HG03025 (cell line): ENCODE data around the gene SPIRE1.
"Not testable (repeated sequence)": the region's sequence is repeated elsewhere in the genome, so short reads cannot be mapped to it uniquely, and the experiment has no call there.

ENCODE experiments used
- ATAC-seq: cut with Tn5 transposase; IDR thresholded peaks from one replicate; pipeline ENCODE4 v1.9.1; 2021; ENCODE audit warnings: mild to moderate bottlenecking, moderate library complexity; ENCODE audit not compliant: unreplicated experiment, low FRiP score

The SPIRE1 gene

DNA sequence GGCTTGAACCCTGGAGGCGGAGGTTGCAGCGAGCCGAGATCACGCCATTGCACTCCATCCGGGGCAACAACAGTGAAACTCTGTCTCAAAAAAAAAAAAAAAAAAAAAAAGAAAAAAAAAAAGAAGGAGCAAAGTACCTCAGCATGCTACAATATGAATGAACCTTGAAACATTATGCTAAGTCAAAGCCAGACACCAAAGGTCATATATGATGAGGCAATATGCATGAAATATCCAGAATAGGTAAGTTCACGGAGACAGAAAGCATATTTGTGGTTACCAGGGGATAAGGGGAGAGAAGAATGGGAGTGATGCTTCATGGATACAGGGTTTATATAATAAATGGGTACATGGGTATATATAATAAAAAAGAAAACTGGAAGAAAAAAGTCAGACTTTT lies 156.9 kb downstream of the SPIRE1 start:
- no peak for ATAC-seq

DNA sequence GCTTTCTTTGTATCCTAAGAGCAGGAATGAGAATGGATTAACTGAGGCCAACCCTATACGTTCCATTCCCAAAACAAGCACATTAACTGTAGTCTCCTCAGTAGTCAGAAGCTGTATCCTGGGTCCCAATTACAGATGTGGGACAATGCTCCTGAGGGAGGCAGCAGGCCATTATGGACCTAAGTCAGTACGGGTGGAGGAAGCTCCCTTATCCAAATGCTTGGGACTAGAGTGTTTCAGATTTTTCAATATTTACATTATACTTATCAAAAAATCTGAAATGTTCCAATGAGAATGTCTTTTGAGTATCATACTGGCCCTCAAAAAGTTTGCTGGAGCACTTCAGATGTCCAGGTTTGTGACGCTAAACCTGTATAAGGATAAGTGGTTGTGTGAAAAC lies 160.1 kb downstream of the SPIRE1 start:
- ATAC-seq: no peak

DNA sequence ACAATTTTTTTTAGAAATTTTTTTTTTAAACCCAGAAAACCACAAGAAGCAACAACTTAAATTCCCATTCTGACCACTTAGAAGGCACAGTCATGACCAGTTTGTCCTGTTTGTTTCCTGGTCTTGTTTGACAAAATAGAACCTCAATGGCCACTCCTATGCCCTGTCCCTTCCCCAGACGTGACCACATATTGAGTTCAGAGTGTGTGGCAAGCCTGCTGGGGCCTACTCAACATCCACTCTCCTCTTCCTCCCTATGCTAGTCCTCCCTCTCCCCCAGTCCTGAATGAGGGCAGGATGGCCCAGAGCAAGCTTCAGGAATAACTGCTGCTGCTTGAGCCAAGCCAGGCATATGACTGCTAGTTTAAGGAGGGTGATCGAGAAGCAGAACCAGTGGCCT lies 160.6 kb downstream of the SPIRE1 start:
- no peak for ATAC-seq

DNA sequence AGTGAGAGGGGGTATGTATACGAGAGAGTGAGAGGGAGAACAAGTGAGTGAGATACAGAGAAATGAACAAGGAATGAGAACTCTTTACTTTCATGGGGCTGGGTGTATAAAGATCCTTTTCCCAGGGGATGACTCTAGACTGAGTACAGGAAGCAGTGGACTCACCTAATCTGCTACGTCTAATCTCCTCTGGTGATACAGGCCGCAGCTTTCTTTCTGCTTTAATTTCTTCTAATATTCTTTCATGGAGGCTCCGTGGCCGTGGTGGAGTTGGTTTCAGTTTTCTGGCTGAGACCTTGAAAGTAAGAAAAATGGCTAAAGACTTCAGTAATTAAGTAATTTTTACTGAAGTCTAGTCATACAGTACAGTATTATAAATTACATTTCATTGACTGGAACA lies 165.0 kb downstream of the SPIRE1 start:
- no peak for ATAC-seq

GRCh38 chr18:12491611-12492435 lies 166.1 kb downstream of the SPIRE1 start:
- ATAC-seq: no peak

- no peak for ATAC-seq
These were observed 172.3 kb downstream of the SPIRE1 start for GRCh38 chr18:12485479-12486105.

DNA sequence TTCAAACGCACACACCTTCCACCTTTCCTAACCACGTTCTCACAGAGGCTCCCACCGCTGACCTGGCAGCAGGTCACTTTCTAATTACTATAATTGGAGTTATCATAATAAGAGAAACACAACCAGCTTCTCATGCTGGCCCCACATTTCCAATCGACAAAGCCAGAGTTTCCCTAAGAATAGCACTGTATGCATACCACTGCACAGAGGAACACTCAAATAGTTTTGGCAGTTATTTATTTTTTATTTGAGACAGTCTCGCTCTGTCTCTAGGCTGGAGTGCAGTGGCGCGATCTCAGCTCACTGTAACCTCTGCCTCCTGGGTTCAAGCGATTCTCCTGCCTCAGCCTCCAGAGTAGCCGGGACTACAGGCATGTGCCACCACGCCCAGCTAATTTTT lies 176.0 kb downstream of the SPIRE1 start:
- not testable (repeated sequence) for ATAC-seq

GRCh38 chr18:12479982-12480381 lies 177.9 kb downstream of the SPIRE1 start:
- no peak for ATAC-seq

DNA sequence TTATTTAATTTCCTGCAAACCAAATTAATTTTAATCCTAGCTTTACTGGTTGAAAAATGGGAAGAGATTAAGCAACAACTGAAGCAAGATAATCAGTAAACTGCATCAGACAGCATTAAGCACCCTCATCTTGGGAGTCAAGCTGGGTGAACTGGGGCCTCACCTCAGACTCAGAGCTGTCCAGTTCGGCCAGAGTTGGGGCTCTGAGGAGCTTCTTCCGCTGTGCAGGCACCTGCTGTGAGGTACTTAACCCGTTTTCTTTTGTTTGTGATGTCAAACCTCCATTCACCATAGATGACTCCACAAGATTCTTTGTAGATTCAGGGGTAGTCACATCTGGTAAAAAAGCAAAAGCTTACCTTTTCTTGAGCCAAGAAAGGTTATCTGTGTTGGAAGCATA lies 178.4 kb downstream of the SPIRE1 start:
- no peak for ATAC-seq

- ATAC-seq: no peak
These were observed 179.4 kb downstream of the SPIRE1 start for GRCh38 chr18:12478269-12479047.

DNA sequence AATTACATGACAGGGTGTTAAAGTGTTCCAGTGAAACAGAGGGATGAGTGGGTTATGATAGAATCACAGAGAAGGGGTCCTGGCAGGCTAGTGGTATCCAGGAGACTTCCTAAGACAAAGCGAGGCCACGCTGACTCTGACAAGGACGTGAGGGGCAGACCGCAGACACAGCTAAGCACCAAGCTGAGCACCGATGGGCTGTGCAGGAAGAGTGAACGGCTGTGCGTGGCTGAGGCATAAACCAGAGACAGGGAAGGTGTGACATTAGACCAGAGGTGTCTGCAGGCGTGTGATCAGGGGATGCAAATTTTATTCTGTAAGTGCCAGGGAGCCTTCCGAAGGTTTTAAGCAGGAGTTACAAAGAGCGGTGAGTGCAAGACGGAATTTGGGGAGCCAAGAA lies 180.3 kb downstream of the SPIRE1 start:
- no peak for ATAC-seq

DNA sequence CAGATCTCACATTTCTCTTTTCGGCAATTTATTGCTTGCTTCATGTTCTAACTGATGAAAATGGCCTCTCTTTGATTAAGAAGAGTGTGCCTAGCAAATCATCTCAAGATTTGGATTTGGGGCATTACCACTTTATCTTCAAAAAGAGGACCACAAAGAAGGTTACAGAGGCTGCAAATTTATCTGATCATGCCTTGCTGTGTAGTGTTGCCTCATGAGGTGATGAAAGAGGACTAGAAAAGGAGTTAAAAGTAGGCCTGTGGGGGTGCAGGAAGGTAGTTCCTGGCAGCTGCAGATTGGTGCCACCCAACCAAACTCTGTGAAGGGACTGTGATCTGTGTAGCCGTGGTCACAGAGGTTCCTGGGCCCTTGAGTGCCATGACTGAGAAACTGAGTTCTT lies 181.0 kb downstream of the SPIRE1 start:
- no peak for ATAC-seq

DNA sequence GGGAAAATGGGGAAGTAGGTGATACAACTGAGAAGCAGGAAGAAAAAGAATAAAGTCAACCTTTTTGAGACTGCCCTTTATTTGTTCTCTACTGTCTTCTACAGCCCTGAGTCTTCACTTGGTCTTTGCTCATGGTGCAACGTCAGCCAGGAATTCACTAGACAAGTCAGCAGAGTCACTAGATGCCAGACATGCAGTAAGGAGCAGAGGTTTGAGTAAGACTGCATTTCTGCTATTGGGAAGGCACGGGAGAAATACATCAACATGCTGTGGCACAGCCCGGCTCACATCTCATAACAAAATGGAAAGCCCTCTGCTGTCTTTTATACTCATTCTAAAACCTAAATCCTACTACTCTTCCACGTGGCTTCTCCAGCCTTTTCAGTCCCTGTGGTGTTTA lies 183.0 kb downstream of the SPIRE1 start:
- no peak for ATAC-seq

- no peak for ATAC-seq
These were observed 183.8 kb downstream of the SPIRE1 start for GRCh38 chr18:12474146-12474545.

GRCh38 chr18:12470382-12471075 lies 187.4 kb downstream of the SPIRE1 start:
- no peak for ATAC-seq

DNA sequence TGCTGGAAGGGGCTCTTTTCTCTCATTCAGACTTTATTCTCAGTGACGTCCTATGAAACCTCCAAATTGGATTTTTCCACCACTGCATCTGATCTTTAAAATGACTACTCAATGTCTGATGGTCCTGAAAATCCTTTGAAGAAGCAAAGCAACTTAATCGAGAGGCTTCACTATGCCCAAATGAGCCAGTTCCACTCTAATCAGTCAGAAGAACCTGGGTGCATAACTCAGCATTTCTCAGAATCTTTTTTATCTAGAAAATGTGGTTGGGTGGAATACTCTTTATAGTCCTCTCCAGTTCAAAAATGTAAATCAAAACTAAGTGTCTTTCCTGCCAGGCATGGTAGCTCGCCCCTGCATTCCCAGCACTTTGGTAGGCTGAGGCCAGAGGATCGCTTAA lies 189.5 kb downstream of the SPIRE1 start:
- no peak for ATAC-seq

DNA sequence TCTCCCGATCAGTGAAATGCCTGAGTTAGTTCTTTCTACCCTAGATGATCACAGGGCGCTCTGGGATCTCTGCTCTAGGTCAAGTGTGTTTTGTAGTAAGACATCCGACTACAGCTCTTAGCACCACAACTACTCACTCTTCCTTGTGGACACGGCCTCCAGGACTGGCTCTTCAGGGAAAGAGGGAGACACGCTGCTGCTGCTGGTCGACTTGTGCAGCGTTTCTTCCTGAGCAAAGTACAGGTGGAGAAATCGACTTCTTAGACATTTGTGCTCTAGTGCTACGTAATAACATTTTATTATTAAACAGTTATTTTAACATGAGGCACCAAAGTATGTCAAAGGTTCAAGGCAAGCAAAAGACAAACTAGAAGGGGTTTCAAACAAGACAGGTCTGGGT lies 193.2 kb downstream of the SPIRE1 start:
- ATAC-seq: no peak

GRCh38 chr18:12463191-12463590 lies 194.7 kb downstream of the SPIRE1 start:
- ATAC-seq: no peak

- no peak for ATAC-seq
These were observed 195.7 kb downstream of the SPIRE1 start for GRCh38 chr18:12462242-12462641.

- ATAC-seq: no peak
These were observed 196.6 kb downstream of the SPIRE1 start for GRCh38 chr18:12461326-12461725.

GRCh38 chr18:12460874-12461273 lies 197.0 kb downstream of the SPIRE1 start:
- no peak for ATAC-seq
